OCI-LY7 (cell line): ENCODE results near the gene SYT14.

Experiments used
- EZH2phosphoT487 ChIP-seq: fragments of 200-600 bp; sonication (generic); IDR thresholded peaks from 2 replicates; pipeline ENCODE4 v1.6.1; 2018; ENCODE audit warnings: low read depth, borderline replicate concordance, mild to moderate bottlenecking, mixed run types, antibody characterized with exemption, low read length, moderate library complexity, mixed read lengths
- TF ChIP-seq, protein P1 (sequence below): fragments of 200-600 bp; sonication (generic); conservative IDR thresholded peaks from 2 replicates; pipeline ENCODE4 v1.5.1; 2014; ENCODE audit warnings: mild to moderate bottlenecking, antibody characterized with exemption, low read length, moderate library complexity, mixed read lengths

DNA sequence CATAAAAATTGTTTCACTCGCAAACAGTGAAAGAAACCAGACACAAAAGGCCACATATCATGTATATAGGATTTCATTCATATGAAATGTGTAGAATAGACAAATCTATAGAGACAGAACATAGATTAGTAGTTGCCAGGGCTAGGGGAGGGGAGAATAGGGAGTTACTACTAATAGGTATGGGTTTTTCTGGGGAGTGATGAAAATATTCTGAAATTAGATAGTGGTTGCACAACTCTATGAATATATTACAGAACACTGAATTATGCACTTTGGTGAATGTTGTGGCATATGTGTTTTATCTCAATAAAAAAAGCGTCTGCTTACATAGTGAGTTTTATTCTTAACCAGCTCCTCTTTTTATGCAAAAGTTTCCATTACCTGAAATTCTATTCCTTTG is 21.6 kb downstream of the SYT14 start:
- TF ChIP-seq, protein P1, sequence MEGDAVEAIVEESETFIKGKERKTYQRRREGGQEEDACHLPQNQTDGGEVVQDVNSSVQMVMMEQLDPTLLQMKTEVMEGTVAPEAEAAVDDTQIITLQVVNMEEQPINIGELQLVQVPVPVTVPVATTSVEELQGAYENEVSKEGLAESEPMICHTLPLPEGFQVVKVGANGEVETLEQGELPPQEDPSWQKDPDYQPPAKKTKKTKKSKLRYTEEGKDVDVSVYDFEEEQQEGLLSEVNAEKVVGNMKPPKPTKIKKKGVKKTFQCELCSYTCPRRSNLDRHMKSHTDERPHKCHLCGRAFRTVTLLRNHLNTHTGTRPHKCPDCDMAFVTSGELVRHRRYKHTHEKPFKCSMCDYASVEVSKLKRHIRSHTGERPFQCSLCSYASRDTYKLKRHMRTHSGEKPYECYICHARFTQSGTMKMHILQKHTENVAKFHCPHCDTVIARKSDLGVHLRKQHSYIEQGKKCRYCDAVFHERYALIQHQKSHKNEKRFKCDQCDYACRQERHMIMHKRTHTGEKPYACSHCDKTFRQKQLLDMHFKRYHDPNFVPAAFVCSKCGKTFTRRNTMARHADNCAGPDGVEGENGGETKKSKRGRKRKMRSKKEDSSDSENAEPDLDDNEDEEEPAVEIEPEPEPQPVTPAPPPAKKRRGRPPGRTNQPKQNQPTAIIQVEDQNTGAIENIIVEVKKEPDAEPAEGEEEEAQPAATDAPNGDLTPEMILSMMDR: no peak
- no peak for TF ChIP-seq EZH2phosphoT487
